ENCODE data around the gene TMEM273.

TMEM273 gene

GRCh38 chr10:49139028-49139845, 49.0 kb downstream of the TMEM273 start:
- DNase-seq, result no peak

GRCh38 chr10:49138361-49138891, 49.8 kb downstream of the TMEM273 start:
- DNase-seq, result no peak

- DNase-seq, result no peak
Measured at GRCh38 chr10:49136525-49136924, 51.7 kb downstream of the TMEM273 start.

- DNase-seq, result no peak
Measured at GRCh38 chr10:49135575-49136313, 52.4 kb downstream of the TMEM273 start.

GRCh38 chr10:49134327-49134726, 53.9 kb downstream of the TMEM273 start:
- no peak for DNase-seq

GRCh38 chr10:49133706-49134248, 54.4 kb downstream of the TMEM273 start, which contains the start of gene FAM170B:
FAM170B (minus strand) TSS chr10:49134021; CDS start chr10:49133918, 103 bp downstream.
- DNase-seq, result no peak

GRCh38 chr10:49132362-49132737, 55.8 kb downstream of the TMEM273 start:
- no peak for DNase-seq

GRCh38 chr10:49131507-49132361, 56.5 kb downstream of the TMEM273 start:
- DNase-seq, result no peak

GRCh38 chr10:49129376-49129775, 58.8 kb downstream of the TMEM273 start:
- DNase-seq, result no peak

- DNase-seq, result no peak
Measured at GRCh38 chr10:49128854-49129253, 59.3 kb downstream of the TMEM273 start.

- DNase-seq, result no peak
Measured at GRCh38 chr10:49123981-49124950, 63.9 kb downstream of the TMEM273 start.

GRCh38 chr10:49120911-49121310, 67.3 kb downstream of the TMEM273 start:
- no peak for DNase-seq

GRCh38 chr10:49119746-49120145, 68.4 kb downstream of the TMEM273 start:
- no peak for DNase-seq

- no peak for DNase-seq
Measured at GRCh38 chr10:49118430-49119074, 69.6 kb downstream of the TMEM273 start.

- no peak for DNase-seq
Measured at GRCh38 chr10:49117376-49118070, 70.7 kb downstream of the TMEM273 start.

- no peak for DNase-seq
Measured at GRCh38 chr10:49116509-49117375, 71.4 kb downstream of the TMEM273 start.

- DNase-seq, result no peak
Measured at GRCh38 chr10:49115796-49116508, 72.2 kb downstream of the TMEM273 start.

GRCh38 chr10:49115015-49115795, 73.0 kb downstream of the TMEM273 start, which contains the start of gene VSTM4:
VSTM4 (minus strand) TSS chr10:49115522; CDS start chr10:49115485, 37 bp downstream.
- no peak for DNase-seq

All from activated T-cell treated with anti-CD3 and anti-CD28 coated beads, Interleukin-2, amount 50 U/mL, for 1 hour (primary cell).